Inferior parietal cortex (tissue), 1 donor: ENCODE data around the gene MOB4.
A peak's percentile ranks its signal among the peaks of the same experiment; 100 is the strongest.
"Not testable (repeated sequence)": the region's sequence is repeated elsewhere in the genome, so short reads cannot be mapped to it uniquely, and the experiment has no call there.

Experiments used
- DNase-seq: peaks from one replicate; pipeline ENCODE4 v3.0.0-alpha.2; 2016; ENCODE audit errors: extremely low spot score

MOB4 gene

GRCh38 chr2:197515739-197516392 is at the start of gene MOB4:
TSS of gene MOB4 (plus strand) at chr2:197516066. CDS start at chr2:197516087, 21 bp downstream.
- DNase-seq: peak; percentile 94

DNA sequence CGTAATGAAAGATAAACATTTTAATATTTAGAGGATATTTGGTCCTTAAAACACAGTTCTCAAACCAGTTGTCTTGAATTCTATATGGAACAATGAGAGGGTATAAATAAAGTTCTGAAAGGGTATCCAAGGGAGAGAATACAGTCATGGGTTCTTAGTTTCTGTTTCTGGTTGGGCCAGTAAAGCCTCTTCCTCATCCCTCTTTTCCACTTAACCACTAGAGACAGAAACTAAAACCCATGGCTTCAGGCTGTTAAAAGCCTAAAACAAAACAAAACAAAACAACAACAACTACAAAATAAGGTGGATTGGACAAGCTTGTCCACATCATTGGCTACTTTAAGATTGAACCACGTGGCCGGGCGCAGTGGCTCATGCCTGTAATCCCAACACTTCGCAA is 43.7 kb upstream of the MOB4 start:
- DNase-seq: no peak

- DNase-seq: no peak
Observed at GRCh38 chr2:197477797-197478196, 38.1 kb upstream of the MOB4 start.

- no peak for DNase-seq
Observed at GRCh38 chr2:197480165-197481036, 35.5 kb upstream of the MOB4 start.

GRCh38 chr2:197484248-197484647 is 31.6 kb upstream of the MOB4 start:
- not testable (repeated sequence) for DNase-seq

- DNase-seq: no peak
Observed at GRCh38 chr2:197486175-197486574, 29.7 kb upstream of the MOB4 start.

- DNase-seq: no peak
Observed at GRCh38 chr2:197487385-197487784, 28.5 kb upstream of the MOB4 start.

DNA sequence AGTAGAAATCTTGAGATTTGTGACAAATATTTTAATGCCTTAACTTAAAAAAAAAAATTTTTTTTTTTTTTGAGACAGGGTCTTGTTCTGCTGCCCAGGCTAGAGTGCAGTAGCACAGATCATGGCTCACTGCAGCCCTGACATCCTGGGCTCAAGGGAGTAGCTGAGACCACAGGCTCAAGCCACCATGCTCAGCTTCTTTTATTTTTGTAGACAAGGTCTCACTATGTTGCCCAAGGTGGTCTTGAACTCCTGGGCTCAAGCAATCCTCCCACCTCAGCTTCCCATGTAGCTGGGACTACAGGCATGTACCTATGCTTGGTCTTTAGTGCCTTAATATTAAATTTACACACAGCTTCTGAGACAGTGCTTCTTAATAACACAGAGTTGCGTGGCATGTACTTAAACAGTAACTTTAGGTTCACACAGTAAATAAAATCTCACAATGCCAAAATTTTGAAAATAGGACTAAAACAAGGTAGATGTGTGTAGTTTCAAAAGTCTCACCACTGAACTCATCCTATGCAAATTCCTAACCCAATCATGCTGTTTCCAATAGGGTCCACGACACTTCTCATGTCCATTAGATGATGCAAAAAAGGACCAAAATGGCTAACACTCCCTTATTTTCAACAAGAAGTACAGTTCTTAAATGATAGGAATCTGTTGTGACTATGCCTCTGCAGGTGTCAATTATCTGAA is 20.3 kb upstream of the MOB4 start:
- DNase-seq: no peak

GRCh38 chr2:197496695-197497094 is 19.2 kb upstream of the MOB4 start:
- DNase-seq: no peak

DNA sequence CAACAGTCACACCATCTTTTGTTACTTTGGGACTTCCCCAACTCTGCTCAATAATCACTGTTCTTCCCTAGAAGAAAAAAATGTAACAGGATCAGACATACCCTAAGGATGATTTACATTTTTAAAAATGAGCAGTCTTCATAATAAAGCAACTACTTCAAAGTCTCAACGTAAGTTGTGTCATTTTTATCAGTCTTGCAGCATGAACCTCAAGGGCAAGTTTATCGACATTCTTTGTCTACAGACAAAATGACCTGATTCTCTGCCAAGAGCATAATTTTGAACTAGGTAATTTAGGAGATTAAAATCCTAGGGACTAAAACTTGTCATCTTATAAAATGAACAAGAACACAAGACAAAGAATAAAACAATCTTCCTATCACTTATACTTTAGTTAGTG is 18.5 kb upstream of the MOB4 start:
- DNase-seq: no peak

GRCh38 chr2:197498235-197498936 is 17.5 kb upstream of the MOB4 start:
- no peak for DNase-seq

GRCh38 chr2:197498937-197499593 is 16.8 kb upstream of the MOB4 start:
- peak; percentile 31 for DNase-seq

DNA sequence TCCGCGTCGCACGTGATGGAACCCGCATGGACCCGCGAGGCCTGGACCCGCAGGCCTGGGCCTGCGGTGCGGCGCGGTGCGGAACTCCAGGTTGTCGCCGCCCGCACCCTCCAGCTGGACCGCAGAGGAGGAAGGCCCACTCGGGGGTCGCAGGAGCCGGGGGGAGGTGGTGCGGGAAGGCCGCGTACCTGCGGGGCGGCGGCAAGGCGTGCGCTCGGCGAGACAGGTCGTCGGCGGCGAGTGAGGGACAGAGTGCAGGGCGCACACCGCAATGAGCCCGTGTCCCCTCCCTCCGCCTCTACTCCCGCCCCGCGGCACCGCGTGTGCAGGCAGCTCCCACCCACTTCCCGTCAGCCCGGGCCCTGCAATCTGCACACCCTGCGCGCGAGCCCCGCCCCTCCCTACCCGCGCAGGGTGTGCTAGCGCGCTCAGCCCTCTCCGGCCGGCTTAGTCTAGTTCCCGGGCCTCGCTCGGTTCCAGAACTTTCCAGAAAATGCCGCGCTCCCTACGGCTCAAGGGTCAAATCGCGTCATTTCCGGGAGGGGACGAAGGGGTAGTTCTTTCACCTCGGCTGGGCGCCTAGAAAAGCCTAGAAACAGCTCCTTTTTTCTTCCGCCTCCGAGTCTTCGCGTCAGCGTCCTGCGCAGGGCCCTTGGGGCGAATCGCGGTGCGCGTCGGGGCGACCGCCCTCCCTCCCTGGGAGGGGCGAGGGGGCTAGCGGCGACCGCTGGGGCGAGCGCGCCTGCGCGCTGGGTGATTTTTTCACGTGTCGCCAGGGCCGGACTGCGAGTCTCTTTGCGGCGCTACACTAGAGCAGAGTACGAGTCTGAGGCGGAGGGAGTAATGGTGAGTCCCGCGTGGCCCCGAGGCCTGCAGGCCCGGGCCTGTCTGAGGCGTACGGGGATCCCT is 16.0 kb upstream of the MOB4 start, which contains the start of the genes HSPD1 and HSPE1:
HSPD1 (minus strand) TSS at position 247 of the 909 bp plus-strand sequence. CDS start 992 bp downstream, outside the sequence.
HSPE1 (plus strand) TSS at position 786 of the 909 bp plus-strand sequence; CDS start at position 844, 58 bp downstream.
- DNase-seq: peak; percentile 100

DNA sequence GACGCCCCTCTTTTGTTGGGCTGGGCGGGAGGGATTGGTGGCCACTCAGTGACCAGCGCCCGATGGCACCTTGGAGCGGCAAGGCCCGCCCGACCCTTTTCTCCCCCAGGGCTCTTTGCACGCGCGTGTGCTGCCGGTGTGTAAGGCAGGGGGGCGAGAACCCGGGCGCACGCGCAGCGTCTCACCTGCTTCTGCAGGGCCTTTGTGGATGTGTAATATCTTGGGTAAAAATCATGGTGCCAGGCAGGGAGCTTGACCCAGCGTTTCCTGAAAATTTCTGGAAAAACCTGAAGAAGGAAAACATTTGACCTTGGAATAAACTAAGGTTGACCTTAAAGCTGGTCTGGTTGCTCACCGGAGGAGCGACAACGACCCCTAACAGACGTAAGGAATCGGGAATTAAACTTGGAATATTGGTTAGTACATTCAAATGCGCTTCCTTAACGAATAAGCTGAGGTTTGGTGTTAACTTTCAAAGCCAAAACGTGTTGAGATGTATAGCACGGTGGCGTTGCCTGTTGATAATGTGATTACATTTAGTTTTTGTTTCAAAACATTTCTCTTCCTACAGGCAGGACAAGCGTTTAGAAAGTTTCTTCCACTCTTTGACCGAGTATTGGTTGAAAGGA is 15.2 kb upstream of the MOB4 start:
- DNase-seq: peak; percentile 35

- no peak for DNase-seq
Observed at GRCh38 chr2:197502201-197502600, 13.7 kb upstream of the MOB4 start.

DNA sequence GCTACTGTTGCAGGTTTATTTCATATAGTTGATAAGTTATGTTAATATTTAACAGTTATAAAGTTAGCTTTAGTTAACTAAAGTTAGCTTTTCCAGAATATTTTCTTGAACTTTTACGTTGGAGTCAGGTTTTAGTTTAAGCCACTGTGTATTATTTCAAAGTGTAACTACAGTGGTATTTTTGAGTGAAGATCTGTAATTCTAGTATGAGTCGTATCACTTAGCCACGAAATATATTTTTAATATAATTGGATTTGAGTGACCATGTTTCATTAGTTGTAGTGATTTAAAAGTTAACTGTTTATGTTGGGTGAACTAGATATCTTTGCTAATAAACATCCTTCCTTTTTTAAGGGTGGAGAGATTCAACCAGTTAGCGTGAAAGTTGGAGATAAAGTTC is 13.2 kb upstream of the MOB4 start:
- DNase-seq: no peak

DNA sequence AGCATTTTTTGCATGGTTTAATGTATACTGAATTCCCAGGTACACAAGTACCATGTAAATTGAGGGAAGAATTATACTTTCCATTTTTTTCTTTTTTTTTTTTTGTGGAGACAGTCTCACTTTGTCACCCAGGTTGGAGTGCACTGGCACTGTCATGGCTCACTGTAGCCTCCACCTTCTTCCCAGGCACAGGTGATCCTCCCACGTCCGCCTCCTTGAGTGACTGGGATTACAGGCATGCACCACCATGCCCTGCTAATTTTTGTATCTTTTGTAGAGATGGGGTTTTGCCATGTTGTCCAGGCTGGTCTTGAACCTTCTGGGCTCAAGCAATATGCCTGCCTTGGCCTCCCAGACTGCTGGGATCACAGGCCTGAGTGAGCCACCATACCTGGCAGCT is 11.9 kb upstream of the MOB4 start:
- DNase-seq: no peak

DNA sequence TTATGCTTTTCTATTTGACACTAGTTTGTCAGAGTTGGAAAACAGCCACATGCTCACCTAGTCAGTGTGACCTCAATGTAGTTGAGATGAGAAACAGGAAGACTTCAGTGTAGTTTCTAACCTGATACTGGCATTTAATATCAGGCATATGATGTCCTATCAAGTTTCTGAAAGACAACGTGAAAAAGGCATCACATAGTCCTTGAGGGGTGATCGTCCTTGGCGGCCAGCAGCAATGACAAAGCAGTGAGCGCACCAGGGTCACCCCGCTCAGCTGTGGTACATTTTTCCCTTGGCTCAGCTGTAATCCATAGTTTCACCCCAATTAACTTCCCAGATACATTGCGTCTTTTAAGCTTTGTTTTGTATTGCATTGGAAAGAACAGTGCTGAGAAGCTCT is 11.4 kb upstream of the MOB4 start:
- no peak for DNase-seq

DNA sequence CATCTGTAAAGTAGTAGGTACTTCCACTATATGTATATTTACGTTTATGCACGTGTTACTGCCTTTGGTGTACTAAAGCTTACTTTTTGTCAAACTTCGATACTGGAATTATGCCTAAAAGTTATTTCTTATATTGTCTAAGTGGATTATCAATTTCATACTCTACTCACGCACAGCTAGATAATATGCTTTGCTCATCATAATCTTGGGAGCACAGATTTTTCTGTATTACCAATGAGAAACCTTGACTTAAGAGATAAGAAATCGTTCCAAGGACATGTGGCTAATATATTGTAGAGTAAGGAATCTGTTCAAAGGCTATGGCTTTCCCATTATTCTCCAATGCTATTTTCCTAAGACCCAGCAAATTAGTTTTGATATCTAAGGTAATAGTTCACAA is 9.2 kb upstream of the MOB4 start:
- no peak for DNase-seq

GRCh38 chr2:197513915-197514314 is 2.0 kb upstream of the MOB4 start:
- DNase-seq: no peak
